Hematopoietic multipotent progenitor cell (in vitro differentiated cells): ENCODE data around the gene HGS. TPM values are rescaled to one million over a fixed set of nuclear protein-coding genes. Genes with fewer than 3 reads are reported as not detected.

ENCODE experiments used
- DNase-seq, 3 donors: peaks; one replicate each; pipeline ENCODE4 v3.0.0-alpha.2; 2011 to 2015; ENCODE audit warnings: low read depth in 2 of 3, low spot score in 2 of 3
- total RNA-seq: library from RNA; depleted of rRNA; stranded (reverse); fragments of >200 nt; gene quantifications from one replicate; pipeline ENCODE4 v1.2.3, GENCODE V29; 2012

The HGS gene
- total RNA-seq, 1 donor = 82.9 TPM

- DNase-seq = no peak
Measured at GRCh38 chr17:81683208-81683583, 615 bp upstream of the HGS start.

DNA sequence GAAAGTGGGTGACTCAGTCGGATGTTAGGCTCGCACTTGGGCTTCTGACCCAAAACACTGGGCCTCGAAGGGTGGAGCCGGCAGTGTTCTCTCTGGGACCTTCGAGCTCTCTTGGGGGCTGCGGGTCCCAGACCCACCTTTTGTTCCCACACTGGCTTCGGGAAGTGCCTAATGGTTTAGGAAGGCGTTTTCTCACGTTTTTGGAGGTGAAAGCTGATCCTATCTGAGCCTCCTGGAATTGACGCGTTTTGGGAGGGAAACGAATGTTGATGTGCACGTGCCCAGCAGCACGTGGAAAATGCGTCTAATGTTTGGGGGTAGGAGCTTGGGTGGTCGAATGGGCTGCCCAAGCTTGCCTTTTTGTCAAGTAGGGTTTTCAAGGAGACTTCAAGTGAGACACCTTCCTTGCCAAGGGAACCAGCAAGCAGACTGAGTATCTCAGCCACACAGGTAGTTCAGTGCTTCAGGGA is 666 bp downstream of the HGS start:
- no peak for DNase-seq

GRCh38 chr17:81685108-81685507 is 1.3 kb downstream of the HGS start:
- no peak for DNase-seq

DNA sequence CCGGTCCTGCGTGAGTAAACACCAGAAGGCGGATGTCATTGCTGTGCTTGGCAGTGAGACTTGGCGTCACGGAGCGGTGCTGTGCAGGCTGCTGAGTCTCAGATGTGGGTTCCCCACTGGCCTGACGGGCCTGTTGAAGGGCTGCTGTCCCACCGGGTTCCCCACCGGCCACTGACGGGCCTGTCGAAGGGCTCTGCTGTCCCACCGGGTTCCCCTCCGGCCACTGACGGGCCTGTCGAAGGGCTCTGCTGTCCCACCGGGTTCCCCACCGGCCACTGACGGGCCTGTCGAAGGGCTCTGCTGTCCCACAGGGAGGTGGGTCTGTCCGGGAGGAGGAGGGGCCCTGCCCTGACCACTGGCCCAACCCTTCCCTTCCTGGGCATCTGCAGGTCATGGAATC is 2.8 kb downstream of the HGS start:
- no peak for DNase-seq

GRCh38 chr17:81687770-81688541 is 4.1 kb downstream of the HGS start:
- no peak for DNase-seq

GRCh38 chr17:81688616-81689015 is 4.8 kb downstream of the HGS start:
- no peak for DNase-seq

GRCh38 chr17:81690066-81690465 is 6.3 kb downstream of the HGS start:
- DNase-seq = no peak

DNA sequence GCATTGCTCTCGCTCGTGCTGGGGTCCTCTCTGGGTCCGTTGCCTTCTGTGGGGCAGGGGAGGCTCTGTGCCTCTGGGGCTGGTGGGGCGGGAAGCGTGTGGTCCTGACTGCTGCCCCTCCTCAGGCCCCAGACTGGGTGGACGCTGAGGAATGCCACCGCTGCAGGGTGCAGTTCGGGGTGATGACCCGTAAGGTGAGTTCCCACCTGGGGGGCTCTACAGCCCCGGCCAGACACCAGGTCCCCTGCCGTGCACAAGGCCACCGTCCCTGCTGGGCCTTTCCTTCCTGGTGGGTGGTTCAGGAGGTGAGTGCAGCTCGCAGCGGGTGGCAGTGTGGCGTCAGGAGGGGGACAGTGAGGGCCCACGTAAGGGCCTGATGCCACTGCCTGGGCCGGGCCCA is 6.7 kb downstream of the HGS start:
- no peak for DNase-seq

DNA sequence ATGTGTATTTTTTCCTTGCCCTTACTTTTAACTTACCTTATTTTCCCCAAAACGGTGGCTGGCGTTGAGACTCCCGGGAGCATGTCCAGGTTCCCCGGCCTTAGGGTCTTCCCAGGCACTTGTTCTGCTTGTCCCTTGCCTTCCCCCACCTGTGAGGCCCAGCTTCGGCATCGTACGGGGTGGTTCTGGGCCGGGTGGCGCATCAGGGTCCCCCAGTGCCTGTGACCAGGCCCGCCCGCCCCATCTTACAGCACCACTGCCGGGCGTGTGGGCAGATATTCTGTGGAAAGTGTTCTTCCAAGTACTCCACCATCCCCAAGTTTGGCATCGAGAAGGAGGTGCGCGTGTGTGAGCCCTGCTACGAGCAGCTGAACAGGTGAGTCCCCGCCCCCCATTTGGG is 7.4 kb downstream of the HGS start:
- no peak for DNase-seq

DNA sequence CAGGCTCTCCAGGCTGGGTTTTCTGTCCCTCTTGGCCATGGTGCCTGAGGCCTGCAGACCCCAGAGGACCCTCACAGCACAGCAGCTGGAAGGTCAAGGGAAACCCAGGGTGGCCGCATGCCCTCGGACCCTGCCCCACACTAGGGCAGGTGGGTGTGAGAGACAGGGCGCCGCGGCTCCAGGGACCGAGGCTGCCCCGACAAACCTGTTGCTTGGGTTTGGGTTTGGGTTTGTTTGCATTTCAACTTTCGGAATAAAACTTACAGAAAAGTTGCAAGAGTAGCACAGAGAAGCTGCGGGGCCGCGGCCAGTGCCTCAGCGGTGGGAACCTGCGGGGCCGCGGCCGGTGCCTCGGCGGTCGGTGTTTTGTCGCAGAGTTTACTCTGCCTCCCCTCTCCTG is 7.8 kb downstream of the HGS start:
- DNase-seq = no peak

DNA sequence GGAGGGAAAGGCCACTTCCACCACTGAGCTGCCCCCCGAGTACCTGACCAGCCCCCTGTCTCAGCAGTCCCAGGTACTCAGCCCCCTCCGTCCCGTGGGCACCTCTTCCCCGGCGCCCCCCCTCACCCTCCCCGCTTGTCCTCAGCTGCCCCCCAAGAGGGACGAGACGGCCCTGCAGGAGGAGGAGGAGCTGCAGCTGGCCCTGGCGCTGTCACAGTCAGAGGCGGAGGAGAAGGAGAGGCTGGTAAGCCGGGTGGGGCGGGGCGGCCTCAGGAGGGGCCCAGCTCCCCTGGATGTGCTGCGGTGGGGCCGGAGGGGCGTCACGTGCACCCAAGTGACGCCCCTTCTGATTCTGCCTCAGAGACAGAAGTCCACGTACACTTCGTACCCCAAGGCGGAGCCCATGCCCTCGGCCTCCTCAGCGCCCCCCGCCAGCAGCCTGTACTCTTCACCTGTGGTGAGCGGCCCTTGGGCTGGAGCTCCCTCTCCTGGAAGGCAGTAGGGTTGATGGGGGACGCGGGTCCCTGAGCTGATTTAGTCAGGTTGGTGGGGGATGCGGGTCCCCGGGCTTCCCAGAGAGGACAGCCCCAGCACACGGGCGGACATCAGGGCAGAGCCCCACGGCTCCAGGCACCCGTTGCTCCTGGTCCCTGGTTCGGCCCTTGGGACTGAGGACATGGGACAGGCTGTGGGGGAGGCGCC is 9.8 kb downstream of the HGS start:
- no peak for DNase-seq

- DNase-seq = no peak
Measured at GRCh38 chr17:81694810-81695209, 11.0 kb downstream of the HGS start.

DNA sequence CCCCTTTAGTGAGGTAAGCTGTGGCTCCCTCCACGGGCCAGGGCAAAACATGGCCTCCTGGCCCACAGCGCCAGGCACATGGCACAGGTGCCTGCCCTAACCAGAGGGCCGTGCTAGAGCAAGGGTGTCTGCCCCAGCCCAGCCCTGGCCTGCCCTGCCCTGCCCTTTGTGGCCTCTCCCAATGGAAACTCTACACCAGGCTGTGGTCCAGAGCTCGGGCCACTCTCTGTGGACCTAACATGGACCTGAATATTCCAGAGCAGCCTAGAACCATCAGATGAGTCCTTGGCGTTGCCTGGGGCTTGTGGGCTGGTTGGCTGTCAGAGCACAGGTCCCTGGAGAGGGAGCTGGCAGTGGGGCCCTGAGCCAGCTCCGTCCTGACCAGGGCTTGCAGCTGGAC is 11.4 kb downstream of the HGS start:
- DNase-seq = no peak

- DNase-seq = no peak
Measured at GRCh38 chr17:81695801-81696200, 12.0 kb downstream of the HGS start.

- no peak for DNase-seq
Measured at GRCh38 chr17:81696218-81696941, 12.6 kb downstream of the HGS start.

DNA sequence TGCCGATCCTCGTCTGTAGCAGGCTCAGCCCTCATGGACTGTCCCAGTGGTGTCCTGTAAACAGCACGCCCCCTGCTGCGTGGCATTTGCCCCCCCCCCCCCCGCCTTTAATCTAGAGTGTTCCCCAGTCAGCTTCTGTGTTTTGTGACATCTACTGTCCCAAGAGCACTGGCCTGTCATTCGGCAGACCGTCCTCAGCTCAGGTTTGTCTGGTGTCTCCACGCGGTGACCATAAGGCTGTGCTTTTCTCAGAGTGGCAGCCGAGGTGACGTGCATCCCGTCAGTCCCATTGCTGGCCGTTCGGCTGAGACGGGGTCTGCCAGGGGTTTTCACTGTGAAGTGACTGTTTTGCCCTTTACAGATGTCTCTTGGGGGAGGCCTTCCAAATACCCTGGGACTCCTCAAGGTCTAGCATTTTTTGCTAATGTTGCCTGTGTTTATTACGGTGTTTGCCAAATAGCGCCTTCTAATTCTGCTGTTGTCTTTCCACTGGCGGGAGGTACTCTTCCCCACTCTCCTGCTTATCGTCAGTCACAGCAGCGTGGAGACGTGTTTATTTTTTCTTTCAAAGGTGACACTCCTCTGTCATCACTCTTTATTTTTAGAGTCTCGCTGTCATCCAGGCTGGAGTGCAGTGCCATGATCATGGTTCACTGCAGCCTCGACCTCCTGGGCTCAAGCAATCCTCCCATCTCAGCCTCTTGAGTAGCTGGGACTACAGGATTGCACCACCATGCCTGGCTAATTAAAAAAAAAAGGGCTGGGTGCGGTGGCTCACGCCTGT is 13.6 kb downstream of the HGS start:
- no peak for DNase-seq

GRCh38 chr17:81700353-81701287 is 16.8 kb downstream of the HGS start:
- DNase-seq = no peak

GRCh38 chr17:81701288-81702071 is 17.7 kb downstream of the HGS start:
- no peak for DNase-seq
